Globus pallidus (tissue), 1 donor: Measurements from ENCODE around the gene CEP85.

ENCODE experiments used
- DNase-seq: peaks from one replicate; pipeline ENCODE4 v3.0.0-alpha.2; 2015; ENCODE audit warnings: low spot score

The CEP85 gene

GRCh38 chr1:26233903-26234643 is at the start of gene CEP85:
TSS of gene CEP85 (plus strand) at chr1:26234200. CDS start at chr1:26239784, 5,584 bp downstream.
- DNase-seq, result peak; percentile 97

- DNase-seq, result no peak
Observed at GRCh38 chr1:26184883-26185282, 49.1 kb upstream of the CEP85 start.

GRCh38 chr1:26187882-26188281 is 46.1 kb upstream of the CEP85 start:
- no peak for DNase-seq

- DNase-seq, result no peak
Observed at GRCh38 chr1:26188477-26188876, 45.5 kb upstream of the CEP85 start.

- DNase-seq, result no peak
Observed at GRCh38 chr1:26189331-26189730, 44.7 kb upstream of the CEP85 start.

GRCh38 chr1:26189751-26190275 is 44.2 kb upstream of the CEP85 start:
- no peak for DNase-seq

GRCh38 chr1:26190373-26190987 is 43.5 kb upstream of the CEP85 start, which contains the start of gene CATSPER4:
TSS of gene CATSPER4 (plus strand) at chr1:26190602. CDS start at chr1:26190628, 26 bp downstream.
- no peak for DNase-seq

GRCh38 chr1:26191739-26192138 is 42.3 kb upstream of the CEP85 start:
- DNase-seq, result no peak

GRCh38 chr1:26195805-26196204 is 38.2 kb upstream of the CEP85 start:
- DNase-seq, result no peak

- no peak for DNase-seq
Observed at GRCh38 chr1:26197301-26197700, 36.7 kb upstream of the CEP85 start.

- no peak for DNase-seq
Observed at GRCh38 chr1:26197813-26198212, 36.2 kb upstream of the CEP85 start.

- no peak for DNase-seq
Observed at GRCh38 chr1:26200413-26200812, 33.6 kb upstream of the CEP85 start.

GRCh38 chr1:26203642-26204318 is 30.2 kb upstream of the CEP85 start:
- DNase-seq, result no peak

GRCh38 chr1:26210147-26210870 is 23.7 kb upstream of the CEP85 start:
- DNase-seq, result no peak

- no peak for DNase-seq
Observed at GRCh38 chr1:26212726-26213125, 21.3 kb upstream of the CEP85 start.

GRCh38 chr1:26213335-26213905 is 20.6 kb upstream of the CEP85 start:
- DNase-seq, result no peak

- no peak for DNase-seq
Observed at GRCh38 chr1:26215246-26215645, 18.8 kb upstream of the CEP85 start.

- DNase-seq, result no peak
Observed at GRCh38 chr1:26218906-26219494, 15.0 kb upstream of the CEP85 start.

GRCh38 chr1:26220199-26220912 is 13.6 kb upstream of the CEP85 start:
- DNase-seq, result no peak

GRCh38 chr1:26221094-26221493 is 12.9 kb upstream of the CEP85 start:
- no peak for DNase-seq

- no peak for DNase-seq
Observed at GRCh38 chr1:26224606-26225005, 9.4 kb upstream of the CEP85 start.
